Measurements from ENCODE around the gene TBC1D1.

- TF ChIP-seq EZH2 (IDR thresholded peaks at IDR 0.05; ENCODE audit: insufficient read depth, low read length) (no peak), CTCF (IDR thresholded peaks at IDR 0.05; ENCODE audit: insufficient read depth, low read depth, low read length) (no peak)
Measured at GRCh38 chr4:38188136-38188535, 297.3 kb downstream of the TBC1D1 start.

Measured in astrocyte (in vitro differentiated cells and primary cell).